Stimulated activated CD8-positive, alpha-beta memory T cell treated with anti-CD3 and anti-CD28 coated beads, Interleukin-7, amount 100 ng/mL, for 4 hours (primary cell): Measurements from ENCODE around the gene RNF44.
"Not testable (repeated sequence)": the region's sequence is repeated elsewhere in the genome, so short reads cannot be mapped to it uniquely, and the experiment has no call there.

Experiments
- DNase-seq, 2 donors: peaks; one replicate each; pipeline ENCODE4 v3.0.0-alpha.2; 2020; ENCODE audit warnings: low read depth in 2 of 2

The RNF44 gene

DNA sequence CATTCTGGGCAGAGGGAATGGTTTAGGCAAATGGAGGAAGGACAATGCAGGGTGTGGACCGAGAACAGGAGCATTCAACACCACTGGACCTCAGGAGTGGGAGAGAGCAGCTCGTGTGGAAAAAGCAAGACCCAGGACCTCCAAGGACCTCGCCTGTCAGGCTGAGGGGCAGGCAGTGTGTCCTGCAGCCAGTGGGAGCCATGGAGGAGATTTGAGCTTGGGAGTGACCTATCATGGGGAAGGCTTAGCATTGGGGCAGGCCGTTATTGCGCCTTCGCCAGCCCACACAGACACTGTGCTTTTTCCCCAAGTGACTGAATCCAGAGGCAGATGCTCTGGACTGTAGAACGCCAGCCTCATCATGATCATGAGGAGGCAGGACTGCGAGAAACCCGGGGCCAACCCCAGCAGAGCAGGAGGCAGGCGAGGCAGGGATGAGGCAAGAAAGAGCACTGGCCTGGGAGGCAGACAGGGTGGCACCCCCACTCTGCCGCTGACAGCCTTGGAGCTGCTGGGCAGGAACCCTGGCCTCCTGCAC is 15.2 kb upstream of the RNF44 start:
- no peak for DNase-seq

DNA sequence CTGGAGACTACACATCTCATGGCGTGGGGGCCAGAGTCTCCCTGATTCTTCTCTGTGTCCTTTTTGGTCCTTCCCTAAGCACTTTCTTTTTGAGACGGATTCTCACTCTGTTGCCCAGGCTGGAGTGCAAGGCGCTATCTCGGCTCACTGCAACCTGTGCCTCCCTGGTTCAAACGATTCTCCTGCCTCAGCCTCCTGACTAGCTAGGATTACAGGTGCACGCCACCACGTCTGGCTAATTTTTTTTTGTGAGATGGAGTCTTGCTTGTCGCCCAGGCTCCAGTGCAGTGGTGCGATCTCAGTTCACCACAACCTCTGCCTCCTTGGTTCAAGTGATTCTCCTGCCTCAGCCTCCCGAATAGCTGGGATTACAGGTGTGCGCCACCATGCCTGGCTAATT is 13.7 kb upstream of the RNF44 start:
- DNase-seq = not testable (repeated sequence)

DNA sequence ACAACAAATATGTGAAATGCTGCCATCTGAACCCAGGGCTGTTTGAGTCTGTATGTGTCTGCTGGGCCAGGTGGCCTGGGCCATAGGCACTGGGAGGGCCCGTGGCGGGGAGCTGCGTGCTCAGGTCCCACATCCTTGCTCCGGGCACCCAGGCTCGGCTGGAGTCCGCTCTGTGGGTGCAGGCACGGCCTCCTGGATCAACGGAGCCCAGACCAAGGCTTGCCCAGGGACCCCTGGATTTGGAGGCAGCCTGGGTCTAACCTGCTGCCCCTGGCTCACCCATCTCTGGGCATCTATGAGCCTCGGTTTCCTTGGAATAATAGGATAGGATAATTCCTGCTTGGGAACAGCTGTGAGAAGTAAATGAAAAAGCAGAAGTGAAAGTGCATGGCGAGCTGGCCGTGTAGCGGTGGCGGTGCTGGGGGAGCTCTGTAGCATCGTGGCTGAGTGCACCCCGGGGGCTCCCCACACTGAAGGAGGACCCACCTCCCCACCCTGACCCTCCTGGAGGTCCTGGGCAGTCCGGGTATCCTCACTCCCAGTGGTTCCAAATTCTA is 13.2 kb upstream of the RNF44 start:
- DNase-seq = no peak

DNA sequence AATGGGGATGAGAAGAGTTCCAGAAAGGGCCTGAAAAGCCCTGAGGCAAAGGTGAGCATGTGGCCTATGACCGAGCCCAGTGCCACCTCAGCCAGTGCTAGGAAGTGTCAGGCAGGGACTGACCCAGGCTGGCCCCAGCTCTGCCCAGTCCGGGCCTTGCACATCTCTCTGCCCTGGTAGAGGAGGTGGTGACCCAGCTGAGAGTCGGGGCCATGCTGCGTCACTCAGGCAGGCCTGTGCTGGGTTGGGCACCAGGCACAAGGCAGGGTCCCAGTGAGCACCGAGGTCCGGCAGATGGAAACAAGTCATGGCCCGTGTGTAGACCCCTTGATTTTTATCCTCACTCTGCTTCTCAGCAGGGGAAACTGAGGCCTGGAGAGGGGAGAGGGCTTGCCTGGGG is 12.7 kb upstream of the RNF44 start:
- no peak for DNase-seq

DNA sequence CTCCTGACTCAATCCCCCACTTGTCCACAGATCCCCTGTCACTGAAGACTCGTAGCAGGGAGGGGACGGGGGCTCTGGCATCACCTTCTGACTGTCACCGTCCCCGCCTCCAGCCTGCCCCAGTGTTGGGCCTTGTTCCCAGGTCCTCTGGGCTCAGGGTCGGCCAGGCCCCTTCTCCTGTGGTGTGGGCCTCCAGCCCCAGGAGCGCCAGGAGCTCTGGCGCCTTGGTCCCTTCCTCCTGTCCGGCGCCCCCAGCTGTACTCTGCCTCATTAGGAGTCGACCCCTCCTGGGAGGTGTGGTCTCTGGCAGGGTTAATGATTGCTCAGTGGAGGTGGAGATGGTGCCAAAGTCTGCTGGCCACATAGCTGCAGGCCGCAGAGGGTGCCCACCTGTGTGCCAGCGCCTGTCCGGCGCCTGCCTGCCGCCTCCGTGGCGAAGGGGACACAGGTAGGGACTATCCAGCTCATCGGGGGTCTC is 11.8 kb upstream of the RNF44 start, which contains the start of gene CDHR2:
Gene CDHR2, plus strand, starts transcription at position 376 of the 478 bp plus-strand sequence. CDS start 16,011 bp downstream, outside the sequence.
- DNase-seq = no peak

DNA sequence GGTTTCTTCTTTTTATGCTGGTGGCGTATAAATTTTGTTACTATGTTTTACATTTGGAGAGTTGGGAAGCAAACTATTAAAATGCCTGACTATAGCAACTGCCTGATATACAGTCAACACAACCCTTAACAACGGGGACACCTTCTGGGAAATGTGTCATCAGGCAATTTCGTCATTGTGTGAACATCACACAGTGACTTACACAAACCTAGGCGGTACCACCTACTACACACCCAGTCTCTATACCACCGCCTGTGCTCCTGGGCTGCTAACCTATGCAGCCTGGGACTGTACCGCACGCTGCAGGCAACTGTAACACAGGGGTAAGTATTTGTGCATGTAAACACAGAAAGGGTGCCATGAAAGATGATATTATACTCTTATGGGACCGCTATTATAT is 10.6 kb upstream of the RNF44 start:
- DNase-seq = no peak

DNA sequence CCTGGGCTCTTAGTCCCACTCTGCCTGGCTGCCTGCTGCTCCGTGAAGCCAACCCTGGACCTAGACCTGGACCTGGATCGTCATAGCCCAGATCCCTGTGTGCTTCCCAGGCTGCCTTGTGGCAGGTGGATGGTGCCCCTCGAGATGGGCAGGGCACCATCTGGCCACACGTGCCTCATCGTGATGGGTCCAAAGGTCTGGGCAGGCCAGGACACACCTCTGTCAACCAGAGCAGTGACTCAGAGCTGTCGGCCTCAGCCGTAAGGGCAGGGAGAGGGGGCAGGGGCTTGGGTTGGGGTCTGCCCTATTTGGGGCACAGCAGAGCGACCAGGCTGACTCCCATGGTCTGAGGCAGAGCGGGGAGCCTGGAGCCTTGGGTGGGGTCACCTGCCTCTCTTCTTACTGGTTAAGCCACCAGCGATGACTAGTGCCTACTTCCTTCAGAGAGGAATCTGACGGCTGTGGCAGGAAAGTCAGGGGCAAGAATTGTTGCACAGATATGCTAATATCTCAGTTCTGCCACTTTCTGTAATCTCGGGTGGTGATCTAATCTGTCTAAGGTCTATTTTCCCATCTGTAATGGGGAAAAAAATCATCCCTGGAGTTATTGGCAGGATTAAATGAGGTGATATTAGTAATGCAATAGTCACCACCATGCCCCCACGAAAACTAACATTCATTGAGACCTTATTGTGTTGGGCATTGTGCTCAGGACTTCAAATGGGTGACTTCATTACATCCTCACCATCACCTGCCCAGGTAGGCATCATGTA is 8.7 kb upstream of the RNF44 start:
- no peak for DNase-seq

DNA sequence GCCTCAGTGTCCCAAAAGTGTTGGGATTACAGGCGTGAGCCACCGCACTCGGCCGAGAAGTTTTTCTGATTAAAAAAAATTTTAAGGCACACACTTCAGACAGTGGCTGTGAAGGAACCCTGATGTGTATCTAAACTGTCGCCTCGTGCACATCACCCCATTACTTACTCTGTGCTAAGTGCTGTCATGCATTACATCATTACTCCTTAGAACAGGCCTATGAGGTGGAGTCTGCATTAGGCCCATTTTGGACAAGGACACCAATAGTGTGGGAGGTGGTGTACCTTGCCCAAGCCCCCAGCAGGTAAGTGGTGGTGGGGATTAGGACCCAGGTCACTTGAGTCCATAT is 8.2 kb upstream of the RNF44 start:
- no peak for DNase-seq

DNA sequence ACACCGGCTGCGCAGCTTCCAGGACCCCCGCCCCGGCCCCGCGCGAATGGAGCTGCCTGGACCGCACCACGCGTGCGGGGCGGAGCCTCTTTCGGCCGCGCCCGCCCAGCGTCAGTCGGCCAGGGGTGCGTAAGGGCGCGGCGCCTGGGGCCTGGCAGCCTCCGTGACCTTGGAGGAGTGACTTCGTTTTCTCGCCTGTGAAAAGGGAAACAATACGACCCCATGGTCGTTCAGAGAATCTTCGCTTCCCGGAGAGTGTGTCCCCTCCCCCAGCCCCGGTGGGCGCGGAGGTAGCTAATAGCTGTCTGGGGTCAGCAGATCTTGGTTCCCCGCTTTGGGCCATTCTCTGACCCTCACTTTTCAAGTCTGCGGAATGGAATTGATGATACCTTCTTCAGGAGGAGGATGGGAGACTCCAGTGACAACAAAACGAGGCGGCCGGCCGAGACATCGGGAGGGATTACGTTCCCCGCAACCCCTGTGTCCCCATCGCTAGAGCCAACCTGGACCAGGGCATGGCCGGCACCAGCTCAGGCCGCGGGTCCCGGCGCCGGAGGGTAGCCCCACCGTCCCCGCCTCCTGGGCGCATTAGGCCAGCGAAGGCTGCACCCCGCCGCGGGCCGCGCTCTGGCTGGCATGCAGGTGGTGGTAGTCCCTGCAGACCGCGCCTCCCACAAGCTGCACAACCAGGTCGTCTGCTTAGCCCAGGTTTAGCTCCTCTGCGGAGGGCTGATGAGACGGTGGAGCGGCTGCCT is 6.4 kb upstream of the RNF44 start:
- DNase-seq = peak in 1 of 2 donors; percentile 65

DNA sequence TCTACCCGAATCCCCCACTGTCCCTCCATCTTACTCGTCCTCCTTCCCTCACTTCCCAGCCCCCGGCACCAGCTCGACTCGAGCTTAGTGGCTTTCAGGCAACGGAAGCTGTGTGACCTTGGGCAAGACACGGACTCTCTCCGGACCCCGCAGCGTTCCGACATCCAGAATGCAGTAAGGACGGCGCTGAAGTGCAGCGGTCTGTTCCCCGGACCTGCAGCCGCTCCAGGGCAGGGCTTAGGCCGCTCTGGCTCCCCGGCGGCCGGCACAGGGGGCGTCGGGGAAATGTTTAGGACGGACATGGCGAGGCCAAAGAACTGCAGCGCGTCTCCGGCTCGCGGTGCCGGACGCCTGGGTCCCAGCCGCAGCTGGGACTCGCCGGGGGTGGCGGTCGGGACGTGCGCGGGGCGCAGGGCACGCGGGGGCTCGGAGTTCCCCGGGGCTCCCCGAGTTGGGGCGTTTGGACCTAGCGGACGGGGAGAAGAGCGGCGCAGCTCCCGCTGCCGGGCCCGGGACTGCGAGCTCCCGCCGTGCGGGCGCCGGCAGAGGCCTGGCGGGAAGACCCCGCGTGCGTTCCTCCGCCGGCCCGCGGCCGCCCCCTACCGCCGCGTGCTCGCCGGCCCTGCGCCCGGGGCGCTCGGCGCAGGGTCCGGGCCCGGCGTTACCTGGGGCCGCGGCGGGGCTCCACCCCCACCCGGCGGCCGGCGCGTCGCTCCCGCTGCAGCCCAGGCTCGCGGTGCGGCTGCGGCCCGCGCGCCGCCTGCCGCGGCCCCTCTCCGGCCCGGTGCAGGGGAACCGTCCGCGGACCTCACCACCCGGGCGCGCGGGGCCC is 5.6 kb upstream of the RNF44 start:
- DNase-seq = peak in 1 of 2 donors; percentile 24

DNA sequence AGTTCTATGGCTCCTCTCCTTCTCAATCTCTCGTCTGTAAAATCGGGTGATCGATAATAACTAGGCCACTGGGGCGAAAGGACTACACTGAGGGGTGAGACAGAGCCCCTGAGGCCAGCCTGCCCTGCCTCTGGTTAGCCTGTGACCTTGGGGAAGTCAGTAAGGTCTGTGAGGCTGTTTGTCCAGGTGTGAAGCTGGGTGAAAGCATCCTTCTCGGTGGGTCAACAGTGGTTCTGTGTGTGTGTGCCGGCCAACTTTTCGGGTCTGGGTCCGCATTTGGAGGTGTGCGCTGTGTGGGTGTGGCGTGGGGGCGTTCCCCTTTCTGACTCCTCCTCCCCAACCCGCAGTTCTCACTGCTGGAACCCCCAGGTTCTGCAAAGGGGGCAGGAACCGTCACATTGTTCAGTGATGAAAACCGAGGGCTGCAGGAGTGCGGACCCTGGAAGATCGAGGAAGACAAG is 5.0 kb upstream of the RNF44 start:
- peak in 1 of 2 donors; percentile 49 for DNase-seq

DNA sequence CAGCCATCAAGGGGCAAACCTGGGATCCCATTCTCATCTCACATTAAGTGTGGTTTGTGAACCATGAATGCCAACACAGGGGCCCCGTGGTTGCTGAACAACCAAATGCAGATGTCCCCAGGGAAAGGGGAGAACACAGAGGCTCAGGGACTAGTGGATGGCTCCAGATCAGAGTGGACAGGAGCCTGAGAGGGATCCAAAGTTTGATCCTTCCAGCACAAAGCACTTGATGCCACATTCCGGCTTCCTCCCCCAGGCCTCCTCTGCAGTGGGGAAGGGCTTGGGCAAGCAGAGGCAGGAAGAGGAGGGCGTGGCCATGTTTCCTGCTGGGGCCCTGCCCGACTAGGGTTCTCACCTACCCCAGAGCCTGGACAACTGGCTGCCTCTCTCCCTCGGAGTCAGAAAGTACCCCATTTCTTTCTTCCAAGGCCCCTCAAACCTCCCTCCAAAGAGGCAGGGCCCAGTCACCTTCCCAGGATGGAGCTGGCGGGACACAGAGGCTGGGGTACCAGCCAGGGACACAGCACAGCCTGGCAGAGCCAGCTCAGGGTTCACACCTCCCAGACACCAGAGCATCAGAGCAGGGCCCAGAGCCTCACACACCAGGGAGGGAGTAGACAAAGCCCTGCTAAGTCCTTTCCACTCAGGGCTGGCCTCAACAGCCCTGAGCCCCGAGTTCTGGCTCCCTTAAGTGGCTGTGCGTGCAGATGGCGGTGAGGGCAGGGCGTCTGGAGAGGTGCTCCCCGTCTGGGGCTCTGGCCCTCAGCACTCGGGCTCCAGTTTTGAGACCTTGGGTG is 4.3 kb upstream of the RNF44 start:
- DNase-seq = peak; percentile 48 to 62

DNA sequence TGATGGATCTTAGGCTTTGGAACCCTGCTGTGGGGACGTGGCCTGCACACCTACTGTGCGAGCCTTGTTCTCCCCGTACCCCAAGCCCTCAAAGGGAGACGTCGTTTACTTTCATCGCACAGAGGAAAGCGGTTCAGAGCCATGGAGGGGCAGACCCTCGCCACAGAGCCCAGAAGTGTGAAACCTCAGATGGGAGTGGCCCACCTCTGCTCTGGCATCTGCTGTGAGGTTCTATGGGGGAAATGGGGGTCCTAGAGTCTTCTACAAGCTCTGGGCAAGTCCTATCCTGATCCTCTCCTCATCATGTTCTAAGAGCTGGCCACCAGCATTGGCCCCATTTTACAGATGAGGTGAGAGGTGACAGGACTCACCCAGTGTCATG is 3.7 kb upstream of the RNF44 start:
- DNase-seq = peak in 1 of 2 donors; percentile 27

DNA sequence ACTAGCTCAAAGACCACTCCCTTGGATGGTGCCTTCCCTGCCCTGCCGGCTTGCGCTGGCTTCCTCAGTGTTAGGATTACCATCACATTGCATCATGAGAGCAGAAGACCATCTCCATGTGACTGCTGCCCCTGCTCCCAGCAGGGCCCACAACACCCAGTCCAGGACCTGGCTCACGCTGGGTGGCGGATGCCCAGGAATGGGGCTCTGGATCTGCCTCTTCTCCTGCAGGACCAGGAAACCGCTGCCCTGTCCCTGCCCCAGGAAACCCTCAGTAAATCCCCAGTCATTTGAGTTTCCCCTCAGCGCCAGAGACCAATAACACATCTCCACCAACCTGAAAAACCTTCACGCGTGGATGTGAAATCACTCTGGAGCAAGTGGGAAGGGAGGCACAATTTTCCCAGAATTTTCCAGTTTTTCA is 3.3 kb upstream of the RNF44 start:
- DNase-seq = no peak

DNA sequence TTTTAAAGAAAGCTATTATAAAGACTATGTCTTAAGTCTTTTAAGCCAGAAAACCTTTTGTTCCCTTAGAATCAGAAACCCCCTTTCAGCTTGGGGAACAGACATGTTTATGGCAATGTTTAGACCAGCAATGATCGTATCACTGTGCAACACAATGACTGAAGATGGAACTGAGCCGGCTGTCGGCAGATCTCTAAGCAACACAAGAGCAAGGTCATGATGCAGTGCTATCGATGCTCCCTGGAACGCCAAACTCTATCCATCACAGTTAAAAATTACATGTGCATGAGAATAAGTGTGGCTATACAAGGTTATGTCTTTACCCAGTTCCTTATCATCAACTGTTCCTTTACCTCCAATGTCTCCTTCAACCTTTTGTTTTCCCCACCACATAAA is 1.8 kb upstream of the RNF44 start:
- DNase-seq = no peak

DNA sequence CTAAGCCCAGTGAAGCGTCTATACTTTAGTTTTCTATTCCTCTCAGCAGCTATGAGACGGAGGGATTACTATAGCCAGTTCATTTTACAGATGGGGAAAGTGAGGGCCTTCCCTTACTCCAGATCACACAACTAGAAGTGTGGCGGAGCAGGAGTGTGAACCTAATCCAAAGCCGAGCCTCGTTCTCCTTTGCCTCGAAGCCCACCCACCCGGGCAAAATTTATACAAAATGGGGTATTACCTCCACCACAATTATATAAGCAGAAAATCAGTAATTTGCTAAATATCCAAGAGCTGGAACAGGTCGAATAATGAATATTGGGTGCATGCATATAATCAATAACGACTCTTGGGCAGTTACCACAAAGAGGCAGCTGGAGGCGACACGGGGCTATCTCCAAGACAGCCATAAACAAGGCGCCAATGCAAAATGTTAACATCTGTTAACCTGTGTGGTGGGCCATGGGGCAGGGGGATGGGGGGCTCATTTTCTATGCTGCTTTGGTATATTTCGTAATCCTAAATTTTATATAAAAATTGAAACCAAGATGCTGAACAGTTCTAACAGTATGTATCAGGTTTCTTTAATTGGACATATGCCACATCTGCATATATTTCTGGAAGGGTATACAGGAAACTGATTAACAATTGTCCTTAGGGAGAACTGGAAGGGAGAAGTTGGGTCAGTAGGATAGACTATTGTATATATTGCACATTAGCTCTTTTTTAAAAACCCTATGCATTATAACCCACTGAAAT is 1.2 kb upstream of the RNF44 start:
- DNase-seq = no peak

DNA sequence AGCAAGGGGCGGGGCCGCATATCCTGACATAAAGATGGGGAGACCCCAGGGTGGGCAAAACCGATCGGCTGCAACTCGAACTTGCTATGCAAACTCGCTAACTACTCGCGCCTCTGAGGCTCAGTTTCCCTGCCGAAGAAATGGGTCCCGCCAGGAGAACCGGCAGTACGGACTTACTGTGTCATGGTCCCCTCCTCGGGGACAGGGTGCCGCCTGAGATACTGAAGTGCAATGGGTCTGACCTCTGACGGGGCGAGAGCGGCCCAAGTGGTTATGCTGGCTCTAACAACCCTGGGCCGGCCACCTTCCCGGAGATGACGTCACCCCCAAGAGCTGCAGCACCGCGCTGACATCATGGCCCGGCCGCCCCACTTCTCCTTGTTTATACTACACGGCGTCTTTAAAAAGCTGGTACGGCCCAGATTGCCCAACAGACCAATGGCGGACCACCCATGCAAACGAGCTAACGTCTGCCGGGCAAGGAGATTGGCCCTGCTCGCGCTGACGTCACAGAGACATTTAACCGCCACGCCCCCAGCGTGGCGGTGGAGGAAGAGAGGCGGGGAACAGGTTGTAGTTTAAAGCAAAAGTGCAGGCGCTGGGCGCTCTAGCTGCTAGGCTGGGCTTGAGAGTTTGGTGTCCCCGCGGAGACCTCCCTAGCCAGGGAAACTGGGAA is 490 bp upstream of the RNF44 start:
- peak; percentile 96 to 98 for DNase-seq

DNA sequence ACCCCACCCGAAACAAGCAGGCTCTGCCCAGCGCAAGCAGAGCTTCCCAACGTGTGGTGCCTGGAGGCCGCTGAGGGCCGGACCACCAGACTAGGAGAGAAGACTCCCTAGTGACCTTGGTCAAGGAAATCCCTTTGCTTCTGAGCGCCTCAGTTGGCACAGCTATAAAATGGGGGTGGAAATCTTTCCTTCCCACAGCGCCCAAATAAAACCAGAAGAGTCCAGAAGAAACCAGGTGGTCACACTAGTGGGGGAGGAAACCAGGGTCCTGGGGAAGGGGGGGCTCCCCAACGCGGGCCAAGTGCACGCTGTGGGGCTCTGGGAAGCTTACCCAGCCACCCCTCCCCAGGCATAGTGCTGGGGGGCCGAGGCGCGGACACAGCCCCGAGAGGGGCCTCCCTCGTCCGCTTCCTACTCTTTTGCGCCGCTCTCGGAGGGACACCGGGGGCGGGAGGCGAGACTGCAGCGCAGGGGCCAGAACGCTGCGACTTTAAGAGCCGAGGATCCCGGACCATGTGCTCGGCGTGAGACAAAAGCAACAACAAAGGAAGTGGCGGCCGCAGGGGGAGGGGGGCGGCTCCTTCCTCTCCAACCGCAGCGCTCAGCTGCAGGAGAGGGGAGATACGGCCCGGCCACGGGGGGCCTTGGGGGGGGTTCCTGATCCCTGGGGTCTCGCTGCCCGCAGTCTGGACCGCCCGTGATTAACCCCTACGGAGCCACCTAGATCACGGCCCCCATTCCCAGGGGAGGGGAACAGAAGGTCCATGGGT is 885 bp downstream of the RNF44 start:
- peak; percentile 73 to 81 for DNase-seq
